ENCODE results near the gene SERP2. TPM values are rescaled to one million over a fixed set of nuclear protein-coding genes. Genes with fewer than 3 reads are reported as not detected.

SERP2 gene
- total RNA-seq, 2 donors from 2014 or later: 1.0 to 3.6 TPM

DNA sequence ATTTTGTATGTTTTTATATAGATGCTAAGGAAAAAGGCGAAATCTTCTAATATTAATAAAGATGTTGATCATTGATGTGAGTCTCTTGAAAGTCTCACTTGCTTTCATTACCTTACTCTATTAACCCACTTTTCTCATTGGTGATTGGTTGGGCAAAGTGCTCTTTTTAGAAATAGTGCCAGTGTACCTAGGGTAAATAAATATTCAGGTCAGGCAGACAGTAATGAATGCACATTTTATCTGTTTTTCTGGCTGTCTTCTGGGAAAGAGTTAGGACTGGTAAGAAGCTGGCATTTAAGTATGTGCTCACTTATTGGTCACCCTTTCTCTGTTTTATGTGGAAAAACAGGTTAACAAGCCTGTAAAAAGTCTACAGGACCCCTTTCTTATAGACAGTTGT lies 11.2 kb downstream of the SERP2 start:
- Mint-ChIP-seq H3K36me3 (ENCODE audit: insufficient read depth in 2 of 2) (no peaks in the 10 kb centered on the region), H3K9me3 (no peaks in the 10 kb centered on the region), H3K4me1 (ENCODE audit: low read depth) (no peaks in the 10 kb centered on the region), H3K27me3 (ENCODE audit: low read depth) (no peaks in the 10 kb centered on the region), H3K27ac (no peak overlapping the region), H3K4me3 (no peak overlapping the region)
- no peak for ATAC-seq (replicated peaks in 1 of 2)
- DNase-seq: no peak

DNA sequence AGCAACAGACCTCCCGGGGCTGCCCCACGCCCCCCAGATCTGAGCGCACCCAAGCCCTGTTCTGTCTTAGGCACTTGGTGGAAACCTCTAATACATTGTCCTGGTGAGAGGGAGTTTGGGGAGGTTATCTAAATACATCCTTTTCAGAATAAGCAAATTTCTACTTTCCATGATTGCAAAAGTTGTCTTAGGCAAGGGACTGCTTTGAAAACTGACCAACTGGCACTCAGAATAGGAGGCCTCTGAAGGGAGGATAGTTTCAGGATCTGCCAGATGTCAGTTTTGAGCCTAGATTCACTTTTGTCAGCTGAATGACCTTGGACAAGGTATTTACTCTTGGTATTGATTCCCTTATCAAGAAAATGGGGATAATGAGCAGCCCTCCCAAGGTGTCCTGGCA lies 11.8 kb downstream of the SERP2 start:
- Mint-ChIP-seq H3K4me3 (no peak overlapping the region), H3K27me3 (ENCODE audit: low read depth) (no peaks in the 10 kb centered on the region), H3K27ac (no peak overlapping the region), H3K36me3 (ENCODE audit: insufficient read depth in 2 of 2) (no peaks in the 10 kb centered on the region), H3K4me1 (ENCODE audit: low read depth) (no peaks in the 10 kb centered on the region), H3K9me3 (no peaks in the 10 kb centered on the region)
- DNase-seq (no peak), ATAC-seq (replicated peaks in 1 of 2) (no peak)

DNA sequence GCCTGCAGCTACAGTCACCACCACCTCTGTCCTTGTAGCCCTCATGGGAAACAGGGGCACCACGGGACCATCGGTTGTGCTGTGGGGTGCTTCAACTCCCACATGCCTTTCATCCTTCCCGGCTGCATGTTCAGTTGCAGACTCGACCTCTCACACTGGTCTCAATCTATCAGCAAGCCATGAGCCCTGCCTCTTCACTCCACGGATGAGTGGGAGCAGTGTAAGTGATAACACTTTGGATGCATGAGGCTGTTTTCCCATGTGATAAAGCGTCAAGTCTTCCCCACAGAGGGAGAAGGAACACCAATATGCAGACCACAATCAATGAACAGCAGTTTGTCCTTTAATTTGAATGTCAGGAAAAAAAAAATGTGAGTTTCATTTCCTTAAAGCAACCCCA lies 12.2 kb downstream of the SERP2 start:
- H3K4me3 Mint-ChIP-seq: no peak overlapping the region
- no peaks in the 10 kb centered on the region for H3K36me3 Mint-ChIP-seq (ENCODE audit: insufficient read depth in 2 of 2)
- H3K9me3 Mint-ChIP-seq: no peaks in the 10 kb centered on the region
- H3K4me1 Mint-ChIP-seq (ENCODE audit: low read depth): no peaks in the 10 kb centered on the region
- H3K27me3 Mint-ChIP-seq (ENCODE audit: low read depth): peaks cover 3% of the 10 kb centered on the region
- ATAC-seq (replicated peaks in 1 of 2) (no peak), DNase-seq (no peak)
- H3K27ac Mint-ChIP-seq: no peak overlapping the region

DNA sequence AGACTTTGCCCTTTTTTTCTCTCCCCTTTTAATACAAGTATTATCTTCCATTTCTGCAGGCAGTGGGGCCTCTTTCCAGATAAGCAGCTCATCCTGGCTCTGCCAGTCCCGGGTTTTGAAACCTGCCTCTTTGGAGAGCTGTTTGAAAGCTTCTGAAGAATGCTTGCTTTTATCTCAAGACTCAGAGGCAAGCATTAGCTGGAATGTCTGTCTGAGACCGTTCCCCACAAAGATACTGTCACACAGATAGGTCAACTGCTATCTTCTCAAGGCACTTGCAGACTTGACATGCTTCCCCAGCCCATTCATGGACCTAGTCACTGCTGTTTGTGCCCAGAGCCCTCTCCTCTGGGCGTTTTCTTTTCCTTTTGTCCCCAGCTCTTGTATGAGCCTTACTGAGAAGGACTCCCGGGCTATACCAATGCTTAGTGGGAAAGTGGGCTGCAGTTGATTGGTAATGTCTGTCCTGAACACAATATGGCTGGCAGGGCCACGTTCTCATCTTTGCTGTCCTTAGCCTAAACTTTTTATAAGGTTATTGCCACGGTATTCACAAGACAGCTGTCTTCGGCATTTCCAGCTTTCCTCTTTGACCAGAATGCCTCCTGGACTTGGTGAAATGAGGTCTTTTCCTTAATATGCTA lies 13.4 kb downstream of the SERP2 start:
- H3K4me3 Mint-ChIP-seq: no peak overlapping the region
- DNase-seq (no peak), ATAC-seq (replicated peaks in 1 of 2) (no peak)
- H3K27me3 Mint-ChIP-seq (ENCODE audit: low read depth): peaks cover 8% of the 10 kb centered on the region
- no peak overlapping the region for H3K27ac Mint-ChIP-seq
- no peaks in the 10 kb centered on the region for H3K4me1 Mint-ChIP-seq (ENCODE audit: low read depth)
- no peaks in the 10 kb centered on the region for H3K36me3 Mint-ChIP-seq (ENCODE audit: insufficient read depth in 2 of 2)
- no peaks in the 10 kb centered on the region for H3K9me3 Mint-ChIP-seq

DNA sequence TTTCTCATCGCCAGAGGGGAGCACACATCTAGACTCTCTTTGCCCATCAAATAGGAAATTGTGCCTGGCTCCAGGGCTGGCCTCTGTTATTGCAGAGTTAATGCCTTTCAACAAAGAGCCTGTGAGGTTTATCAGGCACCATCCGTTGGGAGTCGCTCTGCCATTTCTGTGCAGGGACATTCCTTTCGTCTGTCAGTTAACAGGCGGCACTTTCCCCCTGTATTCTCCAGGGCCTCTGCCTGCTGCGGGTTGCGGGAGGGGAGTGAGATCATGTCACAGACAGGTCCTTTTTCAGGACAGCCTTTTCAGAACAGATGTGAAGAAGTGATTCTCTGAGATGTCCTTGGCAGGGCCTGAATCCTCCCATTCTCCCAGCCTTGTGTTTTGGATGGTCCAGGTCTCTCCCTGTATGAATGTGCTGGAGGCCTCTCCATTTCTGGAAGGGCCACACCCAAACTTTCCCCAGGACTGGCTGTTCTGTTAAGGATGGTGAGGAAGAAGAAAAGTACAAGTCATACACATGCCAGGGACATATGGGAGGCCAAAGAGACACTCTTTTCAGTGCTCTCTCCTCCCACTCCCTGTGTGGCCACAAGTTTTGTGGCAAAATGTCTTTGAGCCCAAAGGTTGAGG lies 14.9 kb downstream of the SERP2 start:
- Mint-ChIP-seq H3K4me1 (ENCODE audit: low read depth) (no peaks in the 10 kb centered on the region), H3K9me3 (no peaks in the 10 kb centered on the region), H3K4me3 (no peak overlapping the region), H3K27me3 (ENCODE audit: low read depth) (peaks cover 23% of the 10 kb centered on the region), H3K27ac (no peak overlapping the region), H3K36me3 (ENCODE audit: insufficient read depth in 2 of 2) (no peaks in the 10 kb centered on the region)
- no peak for DNase-seq
- no peak for ATAC-seq (replicated peaks in 1 of 2)

DNA sequence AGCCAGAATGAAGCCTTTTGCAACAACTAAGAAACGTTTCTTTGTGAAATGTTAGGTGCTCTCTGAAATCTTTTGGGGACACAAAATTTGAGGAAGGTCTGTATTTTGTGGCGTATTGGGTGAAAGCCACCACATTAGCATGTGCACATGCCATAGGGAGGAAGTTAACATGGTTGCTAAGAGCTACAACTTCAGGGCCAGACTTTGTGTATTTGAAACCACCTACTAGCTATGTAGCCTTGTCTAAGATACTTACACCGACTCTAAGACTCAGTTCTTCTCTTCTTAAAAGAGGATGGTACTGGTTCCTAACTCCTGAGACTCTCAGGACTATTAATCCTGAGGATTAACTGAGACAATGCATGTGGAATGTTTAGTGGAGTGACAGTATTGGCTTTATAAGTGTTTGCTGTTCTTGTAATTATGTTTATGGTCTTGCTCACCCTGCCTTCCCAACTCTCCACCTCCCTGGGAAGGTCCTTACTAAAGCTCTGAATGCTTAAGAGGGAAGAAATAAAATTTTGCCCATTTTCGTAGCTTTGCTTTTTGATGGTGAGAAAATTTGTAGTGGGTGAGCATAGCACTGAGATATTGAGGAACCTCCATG lies 15.5 kb downstream of the SERP2 start:
- Mint-ChIP-seq H3K4me1 (ENCODE audit: low read depth) (no peaks in the 10 kb centered on the region), H3K9me3 (no peaks in the 10 kb centered on the region), H3K4me3 (no peak overlapping the region), H3K27me3 (ENCODE audit: low read depth) (peaks cover 25% of the 10 kb centered on the region), H3K36me3 (ENCODE audit: insufficient read depth in 2 of 2) (no peaks in the 10 kb centered on the region), H3K27ac (no peak overlapping the region)
- no peak for ATAC-seq (replicated peaks in 1 of 2)
- DNase-seq: no peak

DNA sequence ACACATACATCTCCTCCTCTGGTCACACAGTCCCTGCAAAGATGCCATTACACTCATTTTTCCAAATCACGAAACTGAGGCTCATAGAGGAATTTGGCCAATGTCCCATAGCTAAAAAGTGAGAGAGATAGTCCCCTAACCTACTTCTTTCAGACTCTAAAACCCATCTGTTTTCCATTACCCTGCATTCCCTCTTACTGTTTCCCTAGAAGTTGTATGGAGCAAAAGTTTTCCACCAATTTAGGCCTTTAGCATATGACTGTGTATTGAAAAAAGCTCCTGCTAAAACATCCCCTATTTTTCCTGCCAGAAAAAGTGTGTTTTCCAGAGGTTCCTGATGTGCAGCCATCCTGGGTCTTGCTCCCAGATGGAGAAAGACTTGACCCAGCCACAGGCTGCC lies 16.3 kb downstream of the SERP2 start:
- Mint-ChIP-seq H3K9me3 (no peaks in the 10 kb centered on the region), H3K4me1 (ENCODE audit: low read depth) (no peaks in the 10 kb centered on the region), H3K36me3 (ENCODE audit: insufficient read depth in 2 of 2) (no peaks in the 10 kb centered on the region), H3K27ac (no peak overlapping the region), H3K4me3 (no peak overlapping the region), H3K27me3 (ENCODE audit: low read depth) (peaks cover 25% of the 10 kb centered on the region)
- DNase-seq: no peak
- ATAC-seq (replicated peaks in 1 of 2): no peak

DNA sequence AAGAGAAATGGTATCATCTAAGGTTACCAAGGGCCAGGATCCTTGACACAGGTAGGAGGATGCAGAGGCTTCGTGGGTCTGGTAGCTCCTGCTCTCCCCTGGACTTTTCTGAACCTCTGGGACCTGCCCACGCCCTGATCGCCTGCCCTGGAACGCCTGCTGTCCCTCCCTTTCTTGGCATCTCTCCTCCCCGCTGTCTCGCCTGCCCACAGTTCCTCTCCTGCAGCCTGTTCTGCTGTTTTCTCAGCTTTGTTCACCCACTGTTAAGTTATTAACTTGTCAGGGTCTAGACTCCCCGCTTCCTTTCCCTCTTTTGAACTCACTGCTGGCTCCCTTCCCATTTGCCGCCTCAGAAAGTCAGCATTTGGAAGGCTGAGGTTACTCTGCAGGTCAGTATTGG lies 19.8 kb downstream of the SERP2 start:
- ATAC-seq (replicated peaks in 1 of 2) (no peak), DNase-seq (no peak)
- Mint-ChIP-seq H3K27ac (no peak overlapping the region), H3K36me3 (ENCODE audit: insufficient read depth in 2 of 2) (no peaks in the 10 kb centered on the region), H3K4me1 (ENCODE audit: low read depth) (no peaks in the 10 kb centered on the region), H3K9me3 (no peaks in the 10 kb centered on the region), H3K27me3 (ENCODE audit: low read depth) (peaks cover 25% of the 10 kb centered on the region), H3K4me3 (no peak overlapping the region)

DNA sequence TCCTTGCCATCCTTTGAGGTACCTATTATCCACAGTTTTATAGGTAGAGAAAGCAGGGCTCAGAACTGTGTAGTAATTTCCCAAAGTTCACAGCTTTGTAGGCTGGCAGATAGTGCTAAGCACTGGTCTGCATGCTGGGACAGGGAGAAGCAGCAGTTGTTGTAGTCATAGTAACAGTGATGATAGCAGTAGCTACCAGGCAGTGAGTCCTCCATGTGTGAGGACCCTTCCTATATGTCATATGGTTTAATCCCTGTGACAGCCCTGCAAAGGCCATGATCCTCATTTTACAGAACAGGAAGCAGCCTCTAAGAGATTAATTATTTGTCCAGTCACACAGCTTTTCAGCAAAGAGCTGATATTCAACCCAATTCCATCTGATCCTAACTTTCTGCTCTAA lies 21.0 kb downstream of the SERP2 start:
- H3K36me3 Mint-ChIP-seq (ENCODE audit: insufficient read depth in 2 of 2): no peaks in the 10 kb centered on the region
- H3K4me1 Mint-ChIP-seq (ENCODE audit: low read depth): no peaks in the 10 kb centered on the region
- peaks cover 25% of the 10 kb centered on the region for H3K27me3 Mint-ChIP-seq (ENCODE audit: low read depth)
- H3K4me3 Mint-ChIP-seq: no peak overlapping the region
- no peaks in the 10 kb centered on the region for H3K9me3 Mint-ChIP-seq
- no peak overlapping the region for H3K27ac Mint-ChIP-seq
- no peak for DNase-seq
- ATAC-seq (replicated peaks in 1 of 2): no peak

DNA sequence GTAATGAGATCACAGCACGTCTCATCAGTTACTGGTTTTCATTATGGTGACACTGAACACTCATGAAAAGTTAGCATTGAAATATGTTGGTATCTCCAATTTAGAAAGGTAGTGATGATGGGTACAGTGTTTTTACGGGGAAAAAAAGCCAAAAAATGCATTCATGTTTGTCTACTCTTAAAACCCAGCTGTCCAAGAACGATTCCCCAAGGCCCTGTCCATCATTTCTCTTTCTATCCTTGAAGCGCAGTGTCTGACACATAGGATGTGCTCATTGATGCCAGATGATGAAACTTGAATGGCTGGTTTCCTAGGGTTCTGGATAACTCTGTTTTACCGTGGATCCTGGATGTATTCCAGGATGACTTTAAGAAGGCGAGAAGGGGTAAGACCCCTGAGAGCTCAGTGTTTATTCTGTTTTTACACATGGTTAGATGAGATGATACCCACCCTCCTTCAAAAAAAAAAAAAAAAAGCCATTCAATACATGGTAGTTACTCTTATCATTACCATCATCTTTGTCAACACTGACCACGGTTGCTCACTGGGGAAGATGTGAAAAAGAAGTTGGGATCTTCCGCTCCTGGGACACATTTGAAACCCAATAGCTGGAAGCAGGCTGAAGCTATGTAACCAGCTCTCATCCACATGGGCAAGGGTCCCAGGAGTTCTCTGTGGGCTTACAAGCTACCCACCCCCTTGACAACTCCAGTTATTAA lies 22.5 kb downstream of the SERP2 start:
- no peak for ATAC-seq (replicated peaks in 1 of 2)
- H3K27ac Mint-ChIP-seq: no peak overlapping the region
- no peaks in the 10 kb centered on the region for H3K4me1 Mint-ChIP-seq (ENCODE audit: low read depth)
- no peak for DNase-seq
- H3K36me3 Mint-ChIP-seq (ENCODE audit: insufficient read depth in 2 of 2): no peaks in the 10 kb centered on the region
- H3K9me3 Mint-ChIP-seq: no peaks in the 10 kb centered on the region
- no peak overlapping the region for H3K4me3 Mint-ChIP-seq
- peaks cover 19% of the 10 kb centered on the region for H3K27me3 Mint-ChIP-seq (ENCODE audit: low read depth)

DNA sequence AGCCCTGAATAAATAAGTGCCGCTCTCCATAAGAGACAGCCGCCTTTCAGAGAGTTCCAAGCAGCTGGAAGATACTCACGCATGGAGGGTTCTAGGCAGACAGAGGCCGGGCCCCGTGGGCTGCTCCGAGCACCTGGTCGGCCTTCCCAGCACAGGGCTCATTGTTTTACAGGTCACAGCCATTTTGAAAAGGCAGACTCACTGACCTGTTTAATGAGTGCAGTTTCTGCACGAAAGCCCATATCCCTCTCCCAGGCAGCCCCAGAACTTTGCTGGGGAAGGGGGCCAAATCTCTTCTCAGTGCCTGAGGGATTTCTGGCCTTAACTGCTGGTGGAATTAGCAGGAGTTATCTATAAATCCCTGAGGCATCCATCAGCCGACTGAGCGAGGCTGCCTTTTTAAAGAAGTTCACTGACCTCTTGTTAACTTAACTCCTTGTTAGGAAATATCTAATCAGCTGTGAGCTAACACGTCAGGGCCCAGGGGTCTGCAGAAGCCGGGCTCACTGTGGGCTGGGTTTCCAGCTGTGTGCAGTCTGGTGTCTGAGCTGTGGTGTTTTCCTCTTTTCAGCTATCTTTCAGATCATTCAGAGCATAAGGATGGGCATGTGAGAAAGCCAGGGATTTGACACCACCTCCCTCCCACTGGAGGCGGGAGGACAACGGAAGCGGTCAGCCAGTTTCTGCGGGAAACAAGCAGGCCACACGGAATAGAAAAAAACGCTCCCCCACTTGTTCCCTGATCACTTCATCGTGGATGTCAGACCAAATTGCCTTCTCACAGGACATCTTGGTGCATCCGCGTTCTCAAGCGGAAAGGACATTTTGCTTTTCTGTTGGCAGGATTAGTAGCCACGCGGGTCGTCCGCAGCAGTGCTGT lies 23.3 kb downstream of the SERP2 start:
- H3K9me3 Mint-ChIP-seq: no peaks in the 10 kb centered on the region
- no peak overlapping the region for H3K27ac Mint-ChIP-seq
- no peak for ATAC-seq (replicated peaks in 1 of 2)
- peaks cover 18% of the 10 kb centered on the region for H3K27me3 Mint-ChIP-seq (ENCODE audit: low read depth)
- no peaks in the 10 kb centered on the region for H3K4me1 Mint-ChIP-seq (ENCODE audit: low read depth)
- H3K4me3 Mint-ChIP-seq: no peak overlapping the region
- DNase-seq: no peak
- no peaks in the 10 kb centered on the region for H3K36me3 Mint-ChIP-seq (ENCODE audit: insufficient read depth in 2 of 2)

DNA sequence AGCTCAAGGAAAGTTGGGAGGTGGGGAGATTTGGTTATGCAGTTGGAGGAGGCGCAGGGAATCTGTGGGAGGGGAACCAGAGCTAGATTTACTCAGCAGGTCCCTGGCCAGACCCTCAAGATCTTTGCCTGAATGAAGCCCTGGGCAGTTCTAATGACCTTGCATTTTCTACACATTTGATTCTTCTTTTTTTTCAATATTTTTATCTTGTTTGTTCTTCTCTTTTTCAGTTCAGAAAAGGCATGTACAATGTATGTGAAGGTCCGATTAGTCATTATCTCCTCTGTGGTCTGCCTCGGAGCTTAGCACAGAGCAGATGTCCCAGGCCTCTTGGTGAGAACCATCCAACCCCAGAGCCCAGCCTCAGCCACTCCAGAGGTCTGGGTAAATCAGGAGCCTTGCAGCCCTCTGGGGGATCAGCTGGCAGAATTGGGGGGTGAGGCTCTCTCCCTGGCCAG lies 24.2 kb downstream of the SERP2 start:
- no peak for ATAC-seq (replicated peaks in 1 of 2)
- Mint-ChIP-seq H3K4me1 (ENCODE audit: low read depth) (no peaks in the 10 kb centered on the region), H3K4me3 (no peak overlapping the region), H3K36me3 (ENCODE audit: insufficient read depth in 2 of 2) (no peaks in the 10 kb centered on the region), H3K27ac (no peak overlapping the region), H3K9me3 (no peaks in the 10 kb centered on the region), H3K27me3 (ENCODE audit: low read depth) (peaks cover 10% of the 10 kb centered on the region)
- DNase-seq: no peak

DNA sequence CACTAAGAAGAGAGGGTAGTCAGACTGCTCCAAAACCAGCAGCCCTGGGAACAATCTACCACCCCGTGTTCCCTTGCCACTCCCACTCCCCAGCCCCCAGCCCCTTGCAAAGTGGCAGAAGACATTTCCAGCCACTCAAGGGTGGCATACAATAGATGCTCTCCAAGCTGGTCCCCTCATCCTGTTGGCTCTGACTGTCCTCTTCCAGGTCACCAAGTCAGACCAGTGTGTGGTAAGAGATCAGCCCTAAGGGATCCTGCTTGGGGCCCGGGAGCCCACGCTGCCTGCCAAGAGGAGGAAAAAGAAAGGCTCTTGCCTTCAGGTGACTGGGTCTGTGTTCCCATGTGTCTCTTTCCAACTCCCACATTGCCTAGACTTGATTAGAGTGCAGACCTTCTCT lies 25.0 kb downstream of the SERP2 start:
- H3K27ac Mint-ChIP-seq: no peak overlapping the region
- no peaks in the 10 kb centered on the region for H3K4me1 Mint-ChIP-seq (ENCODE audit: low read depth)
- H3K4me3 Mint-ChIP-seq: no peak overlapping the region
- no peak for DNase-seq
- no peaks in the 10 kb centered on the region for H3K9me3 Mint-ChIP-seq
- ATAC-seq (replicated peaks in 1 of 2): no peak
- H3K27me3 Mint-ChIP-seq (ENCODE audit: low read depth): peaks cover 2% of the 10 kb centered on the region
- H3K36me3 Mint-ChIP-seq (ENCODE audit: insufficient read depth in 2 of 2): no peaks in the 10 kb centered on the region

All from activated T-cell treated with anti-CD3 and anti-CD28 coated beads, Interleukin-2, amount 50 U/mL, for 72 hours (primary cell).